ENCODE measurements around the gene XPNPEP1.
"Not testable (repeated sequence)": the region's sequence is repeated elsewhere in the genome, so short reads cannot be mapped to it uniquely, and the experiment has no call there.

Gene XPNPEP1

DNA sequence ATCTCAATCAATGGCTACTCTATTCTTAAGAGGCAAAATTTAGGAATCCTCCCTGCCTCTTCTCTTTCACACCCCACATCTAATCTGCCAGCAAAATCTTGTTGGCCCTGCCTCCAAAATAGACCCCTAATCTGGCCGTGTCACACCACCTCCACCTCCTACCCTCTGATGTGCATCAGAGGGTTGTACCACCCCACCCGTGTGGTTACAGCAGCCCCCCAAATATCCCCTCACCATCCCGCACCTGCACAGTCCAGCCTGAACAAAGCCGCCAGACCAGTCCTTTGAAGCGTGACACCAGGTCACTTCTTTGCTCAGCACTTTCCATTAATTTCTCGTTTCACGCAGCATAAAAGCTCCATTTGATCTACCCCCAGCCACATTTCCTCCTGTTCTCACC, 776 bp upstream of the XPNPEP1 start:
- no peak for DNase-seq (ENCODE audit: low read depth)

DNA sequence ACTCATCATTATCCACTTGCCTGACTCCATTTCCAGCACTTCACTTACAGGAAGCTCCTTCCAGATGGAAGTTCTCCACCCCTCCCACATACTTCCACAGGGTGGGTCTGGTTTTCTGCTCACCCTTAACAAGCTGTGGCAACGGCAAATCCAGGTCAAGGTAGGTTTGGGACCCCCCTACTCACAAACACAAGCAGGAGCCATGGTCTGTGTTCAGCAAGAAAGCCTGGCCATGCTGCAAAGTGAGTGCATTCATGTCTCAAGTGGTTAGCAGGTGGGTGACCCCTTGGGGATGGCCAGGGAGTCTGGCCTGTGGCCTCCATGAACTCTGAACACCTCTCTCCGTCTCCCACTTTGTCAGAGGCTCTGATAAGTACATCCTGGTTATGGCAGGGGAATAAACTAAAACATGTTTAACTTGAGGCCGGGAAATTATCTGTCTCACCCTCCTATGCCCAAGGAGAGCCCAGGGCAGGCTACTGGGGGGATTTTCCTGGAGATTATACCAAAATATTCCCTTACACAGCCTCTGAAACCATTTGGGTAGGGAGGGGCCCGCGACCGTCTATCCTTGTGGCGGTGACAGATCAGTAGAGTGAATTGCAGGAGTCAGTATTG, 844 bp downstream of the XPNPEP1 start:
- DNase-seq (ENCODE audit: low read depth): no peak

DNA sequence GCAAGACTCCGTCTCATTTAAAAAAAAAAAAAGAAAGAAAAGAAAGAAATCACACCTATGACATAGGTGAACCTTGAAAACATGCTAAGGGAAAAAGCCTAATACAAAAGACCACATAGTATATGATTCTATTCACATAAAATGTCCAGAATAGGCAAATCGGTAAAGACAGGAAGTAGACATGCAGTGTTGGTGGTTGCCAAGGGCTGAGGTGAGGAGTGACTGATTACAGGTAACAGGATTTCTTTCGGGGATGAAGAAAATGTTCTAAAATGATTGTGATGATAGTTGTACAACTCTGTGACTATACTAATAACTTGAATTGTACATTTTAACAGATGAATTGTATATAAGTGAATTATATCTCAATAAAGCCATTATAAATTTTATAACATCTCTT, 3.3 kb downstream of the XPNPEP1 start:
- DNase-seq (ENCODE audit: low read depth): no peak

DNA sequence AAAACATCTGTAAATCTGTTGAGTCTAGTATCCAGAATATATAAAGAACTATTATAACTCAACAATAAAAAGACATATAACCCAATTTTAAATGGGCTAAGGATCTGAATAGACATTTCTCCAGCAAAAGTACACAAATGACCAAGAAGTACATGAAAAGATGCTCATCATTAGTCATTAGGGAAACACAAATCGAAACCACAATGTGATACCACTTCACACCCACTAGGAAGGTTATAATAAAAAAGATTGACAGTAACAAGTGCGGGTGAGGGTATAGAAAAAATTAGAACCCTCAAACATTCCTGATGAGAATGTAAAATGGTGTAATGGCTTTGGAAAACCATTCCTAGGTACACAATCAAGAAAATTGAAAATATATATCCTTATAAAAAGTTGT, 4.1 kb downstream of the XPNPEP1 start:
- DNase-seq (ENCODE audit: low read depth): no peak

DNA sequence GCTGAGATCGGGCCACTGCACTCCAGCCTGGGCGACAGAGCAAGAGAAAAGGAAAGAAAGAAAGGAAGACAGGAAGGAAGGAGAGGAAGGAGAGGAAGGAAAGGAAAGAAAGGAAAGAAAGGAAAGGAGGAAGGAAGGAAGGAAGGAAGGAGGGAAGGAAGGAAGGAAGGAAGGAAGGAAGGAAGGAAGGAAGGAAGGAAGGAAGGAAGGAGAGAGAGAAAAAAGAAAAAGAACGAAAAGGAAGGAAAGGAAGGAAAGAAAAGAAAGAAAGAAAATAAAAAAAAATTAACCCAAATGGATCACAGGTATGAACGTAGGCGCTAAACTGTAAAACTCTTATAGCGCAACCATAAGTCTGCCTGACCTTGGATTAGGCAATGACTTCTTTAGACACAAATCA, 4.6 kb downstream of the XPNPEP1 start:
- not testable (repeated sequence) for DNase-seq (ENCODE audit: low read depth)

DNA sequence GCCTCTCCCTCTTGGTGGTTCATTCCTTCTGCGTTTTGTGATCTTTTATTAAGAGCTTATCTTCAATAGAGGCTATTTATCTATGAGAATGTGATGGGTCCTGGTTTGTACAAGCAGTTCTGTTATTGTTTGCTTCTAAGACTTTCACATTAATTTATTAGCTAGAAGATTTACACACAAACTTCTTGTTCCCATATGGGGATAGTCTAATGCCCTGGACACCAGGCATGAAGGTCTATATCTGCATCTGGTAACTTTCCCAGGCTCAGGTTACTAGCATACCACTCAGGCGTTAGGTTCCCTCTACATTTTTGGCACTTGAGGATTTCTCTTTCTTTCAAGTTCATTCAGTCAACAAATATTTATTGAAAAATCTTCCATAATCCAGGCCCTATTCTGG, 7.7 kb downstream of the XPNPEP1 start:
- no peak for DNase-seq (ENCODE audit: low read depth)

DNA sequence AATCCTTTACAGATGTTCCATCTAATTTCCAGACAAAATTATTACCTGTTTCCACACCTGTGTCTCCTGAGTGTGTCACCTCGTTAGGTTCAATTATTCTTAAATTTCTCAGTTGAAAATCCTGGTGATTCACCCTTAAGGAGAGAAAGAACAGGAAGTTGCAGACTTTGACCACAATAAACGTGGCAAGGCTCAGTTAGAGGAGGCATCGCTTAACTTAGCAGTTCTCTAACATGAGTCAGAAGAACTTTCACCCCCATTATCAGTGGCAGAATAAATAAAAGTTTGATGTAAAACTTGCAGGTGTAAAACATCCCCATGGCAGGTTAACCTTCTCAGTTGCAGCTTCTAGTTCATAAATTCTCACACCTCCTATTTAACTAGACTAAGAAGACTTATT, 8.3 kb downstream of the XPNPEP1 start:
- DNase-seq (ENCODE audit: low read depth): peak; percentile 36

DNA sequence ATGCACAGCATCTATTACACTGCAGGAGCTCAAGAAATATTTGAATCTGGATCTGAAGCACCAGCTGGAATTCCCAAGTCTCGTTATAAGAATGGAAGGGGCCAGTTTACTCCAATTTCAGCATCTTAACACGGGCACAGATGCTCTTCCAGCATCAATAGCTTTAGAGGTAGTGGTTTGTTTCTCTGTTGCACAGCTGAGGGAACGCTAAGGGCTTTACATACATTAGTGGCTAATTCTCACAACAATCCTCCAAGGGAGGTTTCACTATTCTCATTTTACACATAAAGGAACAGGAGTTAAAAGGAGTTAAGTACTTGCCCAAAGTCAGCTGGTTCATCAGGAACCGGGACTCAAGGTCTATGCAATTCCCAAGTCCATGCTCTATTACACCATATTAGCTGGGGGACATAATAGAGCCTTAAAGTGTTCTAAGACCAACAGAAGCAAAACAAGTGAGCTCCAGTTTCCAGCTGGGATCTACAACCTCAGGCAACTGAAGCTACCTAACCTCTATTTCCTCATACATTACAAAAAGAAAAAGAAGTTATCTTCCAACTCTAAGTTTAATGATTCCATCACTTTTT, 9.9 kb downstream of the XPNPEP1 start:
- no peak for DNase-seq (ENCODE audit: low read depth)

DNA sequence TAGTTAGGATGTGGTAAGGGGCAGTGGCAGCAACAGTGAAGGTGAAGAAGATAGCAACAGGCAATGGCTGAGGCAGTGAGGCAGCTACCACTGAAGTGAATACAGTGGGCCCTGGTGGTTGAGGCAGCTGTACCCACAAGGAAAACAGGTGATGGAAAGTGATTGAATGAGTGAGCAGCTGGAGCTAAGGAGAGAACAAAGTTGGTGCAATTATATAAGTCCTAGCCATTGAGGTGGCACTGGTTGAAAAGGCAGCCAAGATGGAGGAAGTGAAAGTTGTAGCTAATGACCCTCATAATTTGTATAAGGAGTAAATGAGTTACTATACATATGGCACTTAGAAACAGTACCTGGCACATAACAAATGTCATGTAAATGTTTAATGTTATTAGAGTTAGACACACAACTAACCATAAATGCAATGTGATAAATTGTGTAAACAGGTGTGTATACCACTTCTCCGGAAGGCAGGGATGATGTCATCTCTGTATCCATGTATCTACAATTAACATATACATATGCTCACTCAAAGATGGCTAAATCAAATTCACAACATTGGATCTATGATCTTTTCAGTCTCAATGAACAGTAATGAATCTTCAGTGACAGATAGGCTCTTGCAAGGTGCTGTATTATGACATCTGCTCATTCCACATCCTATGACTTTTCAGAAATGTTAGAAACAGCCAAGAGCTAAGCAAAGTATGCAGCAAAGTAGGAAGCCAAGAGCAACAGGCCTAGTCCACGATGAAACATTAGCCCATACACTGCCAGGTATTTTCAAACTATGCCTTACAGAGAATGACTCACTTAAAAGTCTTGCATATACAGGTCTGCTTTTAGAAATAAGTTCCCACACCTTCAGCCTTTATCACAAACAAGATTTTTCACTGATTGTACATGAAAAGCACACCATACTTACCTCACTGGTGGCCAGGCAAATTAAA, 10.7 kb downstream of the XPNPEP1 start:
- DNase-seq (ENCODE audit: low read depth): no peak

DNA sequence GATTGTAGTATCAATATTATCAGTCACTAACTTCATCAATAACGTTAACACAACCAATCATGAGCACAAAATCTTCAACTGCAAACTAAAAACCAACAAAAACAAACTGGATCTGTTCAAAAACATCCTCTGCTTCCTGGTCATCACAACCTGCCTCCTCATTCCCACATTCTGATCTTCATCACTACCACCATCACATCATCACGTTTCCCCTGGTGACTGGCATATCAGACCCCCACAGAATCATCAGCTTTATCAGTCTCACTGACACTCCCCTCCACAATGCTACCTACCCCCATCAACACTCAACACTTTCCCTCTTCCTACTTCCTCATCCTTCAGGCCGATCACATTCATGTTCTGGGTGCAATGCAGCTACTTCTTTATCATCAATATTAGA, 11.4 kb downstream of the XPNPEP1 start:
- no peak for DNase-seq (ENCODE audit: low read depth)

DNA sequence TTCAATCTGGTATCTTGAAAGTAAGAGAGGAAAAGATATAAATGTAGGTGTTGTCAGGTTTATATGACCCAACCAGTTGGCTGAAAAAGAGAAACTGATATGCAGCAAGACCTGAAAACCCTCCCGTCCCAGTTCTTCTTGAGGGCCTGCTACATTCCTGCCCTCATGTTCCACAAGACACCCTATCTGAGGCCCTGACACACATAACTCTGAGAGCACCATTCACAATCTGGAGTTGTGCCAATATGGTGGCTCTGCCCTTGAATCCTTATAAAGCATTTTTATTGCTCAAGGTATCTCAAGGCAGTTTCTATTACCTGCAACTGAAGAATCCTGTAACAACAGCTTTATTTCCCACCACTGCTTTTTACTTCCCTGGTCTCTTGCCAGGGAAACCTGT, 17.0 kb downstream of the XPNPEP1 start:
- no peak for DNase-seq (ENCODE audit: low read depth)

DNA sequence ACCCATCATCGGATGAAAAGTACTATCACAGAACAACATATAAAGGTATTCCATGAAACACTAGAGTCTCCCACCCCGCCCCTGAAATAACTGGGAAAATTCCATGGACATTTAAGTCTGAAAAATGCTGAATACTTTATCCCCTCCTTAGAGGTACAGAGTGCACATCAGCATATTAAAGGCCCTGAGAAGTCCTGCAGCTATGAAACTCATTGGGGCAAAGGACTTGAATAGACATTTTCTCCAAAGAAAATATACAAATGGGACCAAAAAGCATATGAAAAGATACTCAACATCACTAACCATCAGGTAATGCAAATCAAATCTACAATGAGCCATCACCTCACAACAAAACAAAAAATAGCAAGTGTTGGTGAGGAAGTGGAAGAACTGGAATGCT, 18.9 kb downstream of the XPNPEP1 start:
- no peak for DNase-seq (ENCODE audit: low read depth)

DNA sequence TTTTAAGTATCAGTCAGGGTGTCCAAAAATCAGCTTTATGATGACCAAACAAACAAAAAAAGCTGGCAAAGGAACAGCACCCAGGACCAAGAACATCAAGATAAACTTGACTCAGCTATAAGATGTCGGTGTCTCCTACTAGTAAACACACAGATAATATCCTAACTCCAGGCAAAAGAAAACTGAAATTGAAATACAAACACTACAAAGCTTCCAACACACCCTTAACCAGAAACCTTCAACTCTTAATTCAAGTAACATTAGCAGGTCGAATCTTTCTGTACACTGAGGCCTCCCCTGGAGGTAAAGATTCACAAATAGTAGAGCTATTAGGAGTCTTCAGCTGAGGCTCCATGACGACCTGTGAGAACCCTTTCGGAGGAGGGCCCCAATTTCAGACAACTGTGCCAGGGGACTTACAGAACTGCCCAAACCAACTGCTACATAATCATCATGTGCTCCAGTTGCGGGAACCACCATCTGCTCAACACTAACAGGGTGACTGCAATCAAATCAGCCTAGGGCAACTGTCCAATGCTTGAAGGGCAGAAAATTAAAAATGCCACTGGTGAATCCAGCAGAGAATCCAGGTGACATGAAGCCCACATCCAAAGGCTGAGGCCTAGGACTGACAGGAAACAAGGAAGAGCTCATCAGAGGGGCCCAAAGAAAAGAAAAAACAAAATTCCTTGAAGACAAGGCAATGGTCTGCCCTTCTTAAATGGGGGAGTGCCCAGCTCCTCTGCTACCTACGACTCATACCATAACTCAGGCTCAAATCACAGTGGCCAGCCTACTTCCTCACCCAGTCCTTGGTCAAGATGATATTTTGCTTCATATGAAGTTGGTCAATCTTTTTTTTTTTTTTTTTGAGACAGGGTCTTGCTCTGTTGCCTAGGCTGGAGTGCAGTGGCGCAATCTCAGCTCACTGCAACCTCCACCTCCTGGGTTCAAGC, 20.0 kb downstream of the XPNPEP1 start:
- DNase-seq (ENCODE audit: low read depth): no peak

DNA sequence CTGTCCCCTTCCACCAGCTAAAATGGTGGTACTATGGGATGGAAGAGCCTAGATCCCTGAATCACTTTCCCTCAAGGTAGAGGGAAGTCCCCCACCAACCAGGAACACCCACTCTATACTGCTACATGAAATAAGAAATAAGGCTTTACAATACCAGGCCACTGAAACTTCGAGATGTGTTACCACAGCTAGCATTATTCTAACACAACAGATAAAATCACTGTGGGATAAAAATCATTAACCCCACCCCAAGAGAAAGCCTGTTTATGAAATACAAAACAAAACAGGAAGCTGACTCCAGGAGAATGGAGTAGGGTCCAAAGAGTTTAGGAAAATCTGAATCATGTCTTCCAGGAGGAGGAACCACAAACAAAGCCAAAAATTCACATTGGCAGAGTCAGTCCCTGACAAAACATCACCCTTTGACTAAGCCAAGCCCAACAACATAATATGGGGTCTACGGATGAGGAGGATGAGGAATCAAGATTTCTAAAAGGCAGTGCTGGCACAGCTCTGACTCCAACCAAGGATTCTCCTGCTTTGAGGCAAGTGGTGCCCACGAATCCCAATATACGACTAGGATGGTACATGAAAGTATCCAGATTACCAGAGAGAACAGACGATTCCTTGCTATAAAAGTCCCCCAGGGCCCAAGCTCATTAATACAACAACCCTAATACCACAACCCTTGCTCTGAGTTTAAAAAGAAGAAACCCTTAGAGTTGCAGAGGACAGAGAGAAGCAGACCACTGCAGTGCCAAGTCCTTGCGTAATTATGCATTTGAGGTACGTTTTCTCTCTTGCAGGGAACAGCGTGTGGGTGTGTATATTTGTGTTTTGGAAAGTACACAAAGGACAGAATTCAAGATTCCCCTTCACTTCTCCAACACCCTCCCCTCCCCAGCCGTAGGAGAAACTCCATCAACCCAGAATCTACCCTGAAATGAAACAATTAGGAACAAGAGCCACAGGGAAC, 23.7 kb downstream of the XPNPEP1 start:
- no peak for DNase-seq (ENCODE audit: low read depth)

DNA sequence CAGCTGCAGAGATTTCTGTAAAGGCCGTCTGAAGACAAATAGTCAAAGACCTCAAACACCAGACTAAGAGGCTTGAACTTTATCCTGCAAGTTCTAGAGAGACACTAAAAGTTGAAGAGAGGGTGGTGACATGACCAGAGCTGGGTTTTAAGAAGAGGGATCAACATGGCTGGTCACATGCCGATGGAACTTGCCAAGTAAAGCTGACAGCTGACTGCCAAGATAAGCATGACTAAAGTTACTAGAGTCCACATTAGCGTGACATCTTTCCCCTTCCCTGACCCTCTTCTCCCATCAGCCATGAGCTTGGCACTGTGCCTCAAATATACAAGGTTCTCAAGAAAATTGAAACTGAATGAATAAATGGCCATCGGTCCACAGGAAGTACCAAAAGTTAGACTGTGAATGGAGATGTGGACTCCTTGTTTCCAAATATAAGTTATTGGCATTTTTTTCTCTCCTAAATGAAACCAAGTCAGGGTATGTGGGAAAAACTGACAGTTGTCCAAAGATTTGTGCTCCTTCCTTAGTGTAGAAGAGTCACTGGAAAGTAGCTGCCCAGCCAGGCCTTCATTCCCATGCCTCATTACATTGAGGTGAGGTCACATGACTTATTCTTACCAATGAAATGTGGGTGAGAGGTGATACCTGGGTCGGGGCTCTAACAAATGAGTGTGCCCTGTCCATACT, 24.5 kb downstream of the XPNPEP1 start:
- DNase-seq (ENCODE audit: low read depth): no peak

DNA sequence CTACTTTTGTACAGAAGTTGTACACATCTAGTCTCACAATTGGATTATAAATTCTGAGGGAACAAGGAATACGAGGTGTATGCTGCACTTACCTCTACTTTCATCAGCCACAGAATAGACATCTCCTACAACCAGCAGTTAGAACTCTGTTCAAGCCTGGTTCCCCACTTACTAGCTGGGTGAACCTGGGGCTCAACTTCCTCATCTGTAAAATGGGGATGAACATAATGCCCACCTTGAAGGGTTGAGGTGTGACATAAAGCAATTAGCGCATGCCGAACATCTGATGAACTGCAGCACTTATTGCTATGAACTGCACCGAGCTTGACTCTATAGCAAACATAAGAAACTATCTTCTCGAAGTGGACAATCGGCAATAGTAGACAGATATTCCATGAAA, 25.3 kb downstream of the XPNPEP1 start:
- no peak for DNase-seq (ENCODE audit: low read depth)

DNA sequence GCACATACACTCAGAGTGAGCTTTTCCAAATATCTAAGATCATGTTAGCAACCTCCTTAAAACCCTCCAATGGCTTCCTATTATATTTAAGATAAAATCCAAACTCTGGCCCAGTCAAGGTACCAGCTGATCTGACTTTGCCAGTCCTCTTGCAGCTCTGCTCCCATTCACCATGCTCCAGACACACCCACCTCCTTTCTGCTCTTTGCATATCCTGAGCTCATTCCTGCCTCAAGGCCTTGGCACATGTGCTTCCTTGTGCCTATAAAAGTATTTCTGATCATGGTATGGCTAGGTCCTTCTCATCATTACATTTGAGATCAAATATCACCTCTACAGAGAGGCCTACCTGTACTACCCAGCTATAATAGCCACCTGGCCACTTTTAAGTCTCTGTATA, 27.5 kb downstream of the XPNPEP1 start:
- DNase-seq (ENCODE audit: low read depth): no peak

DNA sequence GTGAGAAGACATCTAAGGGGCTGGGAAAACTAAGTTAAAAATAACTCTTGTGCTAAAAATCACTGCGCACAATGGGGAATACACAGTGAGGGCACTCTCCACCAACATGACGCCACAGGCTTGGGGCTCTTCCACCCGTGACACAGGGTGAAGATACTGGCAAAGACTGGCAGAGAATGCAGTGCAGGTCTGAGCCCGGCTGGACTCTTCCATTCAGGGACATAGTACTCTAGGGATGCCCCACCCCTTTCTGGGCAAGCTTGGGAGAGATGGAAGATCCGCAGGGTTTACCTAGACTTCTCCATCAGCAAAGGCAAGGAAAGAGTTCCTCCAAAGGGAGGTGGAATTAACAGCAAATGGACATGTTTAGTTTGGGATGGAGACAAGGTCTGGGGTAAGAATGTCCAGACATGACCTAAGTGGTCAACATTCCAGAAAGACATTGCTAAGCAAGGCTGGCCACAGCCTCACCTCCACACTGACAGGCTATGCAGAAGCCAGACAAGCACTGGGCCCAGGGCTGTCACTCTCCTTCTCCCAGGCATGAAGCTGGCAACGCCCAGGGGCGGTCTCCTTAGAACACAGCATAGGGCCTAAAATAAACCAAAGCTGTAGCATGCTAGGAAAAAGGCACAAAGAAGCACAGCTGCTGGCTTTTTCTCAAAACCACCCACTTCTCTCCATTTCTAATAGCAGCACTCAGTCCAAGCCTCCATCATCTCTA, 28.1 kb downstream of the XPNPEP1 start:
- DNase-seq (ENCODE audit: low read depth): no peak

DNA sequence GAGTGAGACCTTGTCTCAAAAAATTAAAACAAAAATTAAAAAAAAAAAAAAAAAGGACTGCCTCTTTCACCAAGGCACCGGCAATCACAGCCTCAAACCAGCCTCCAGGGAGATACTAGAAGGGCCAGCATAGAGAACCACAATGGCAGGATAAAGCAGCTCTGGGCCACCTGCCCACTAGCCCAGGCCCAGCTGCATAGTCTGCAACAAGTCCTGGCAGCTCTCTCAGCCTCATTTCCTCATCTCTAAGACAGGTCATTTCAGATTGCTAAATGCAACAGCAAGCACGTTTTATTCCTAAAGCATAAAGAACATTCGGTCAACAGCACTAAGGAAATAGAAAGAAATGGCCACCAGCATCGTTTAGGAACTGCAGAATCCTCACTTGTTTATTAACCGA, 28.8 kb downstream of the XPNPEP1 start:
- DNase-seq (ENCODE audit: low read depth): no peak

DNA sequence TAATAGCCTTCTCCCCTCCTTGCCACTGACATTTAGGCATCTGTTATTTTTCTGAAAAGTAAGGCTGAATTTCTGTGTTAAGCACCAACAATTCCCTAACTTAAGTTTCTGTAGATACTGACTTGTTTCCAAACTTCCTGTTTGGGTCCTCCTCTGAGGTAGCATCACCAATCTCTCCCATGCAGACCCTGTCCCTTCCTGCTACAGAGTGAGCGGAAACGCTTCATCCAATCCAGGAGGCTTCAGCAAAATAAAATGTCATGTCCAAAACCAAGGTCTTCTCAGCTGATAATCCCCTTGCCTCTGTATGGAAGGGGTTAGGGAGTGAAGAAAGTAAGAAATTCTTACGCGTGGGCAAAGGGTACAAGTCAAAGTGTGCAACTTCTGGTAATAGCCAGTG, 29.9 kb downstream of the XPNPEP1 start:
- no peak for DNase-seq (ENCODE audit: low read depth)

All from T-helper 22 cell (primary cell).